ENCODE measurements around the gene IDH3B. TPM values are rescaled to one million over a fixed set of nuclear protein-coding genes. Genes with fewer than 3 reads are reported as not detected.

The IDH3B gene
- total RNA-seq, 2 donors from 2014 or later: 89.9 to 91.7 TPM

- Histone ChIP-seq H3K27me3 (ENCODE audit: control insufficient read depth, insufficient read depth, low read length, poor library complexity, severe bottlenecking) (no peaks in the 10 kb centered on the region), H3K36me3 (ENCODE audit: control insufficient read depth, insufficient read depth, low read length) (peaks cover 42% of the 10 kb centered on the region), H3K27ac (ENCODE audit: low read depth, low read length) (peak overlapping the region; percentile 77), H3K9me3 (ENCODE audit: control insufficient read depth, low read length) (no peaks in the 10 kb centered on the region), H3K9ac (ENCODE audit: extremely low read depth, low read length, poor library complexity, severe bottlenecking) (peak overlapping the region; percentile 94), H3K4me3 (ENCODE audit: low read length) (peak overlapping the region; percentile 97), H3K4me1 (ENCODE audit: control insufficient read depth, insufficient read depth, low read length) (peaks cover 7% of the 10 kb centered on the region)
- Mint-ChIP-seq H3K27me3 (ENCODE audit: insufficient read depth) (no peaks in the 10 kb centered on the region), H3K36me3 (ENCODE audit: low read depth) (peaks cover 49% of the 10 kb centered on the region), H3K9me3 (no peaks in the 10 kb centered on the region), H3K4me1 (peaks cover 11% of the 10 kb centered on the region), H3K27ac (peak overlapping the region; percentile 94), H3K4me3 (peak overlapping the region; percentile 87)
- no peak for DNase-seq
- no peak for TF ChIP-seq CTCF (conservative IDR thresholded peaks at IDR 0.05)
- WGBS, 2 experiments (ENCODE audit: insufficient coverage in 1 of 2, insufficient read length in 1 of 2): 1 to 2% methylated on average over 18 to 56 of the region's 56 CpGs
These were observed 11.1 kb downstream of the IDH3B start for GRCh38 chr20:2652724-2653555.

- peak within 1 kb of the TSS; percentile 94 for H3K27ac Mint-ChIP-seq
- peaks cover 7% of the 10 kb centered on the region for H3K4me1 ChIP-seq (ENCODE audit: control insufficient read depth, insufficient read depth, low read length)
- H3K36me3 ChIP-seq (ENCODE audit: control insufficient read depth, insufficient read depth, low read length): peaks cover 33% of the 10 kb centered on the region
- WGBS, 2 experiments (ENCODE audit: insufficient coverage in 1 of 2, insufficient read length in 1 of 2): 0 to 1% methylated on average over 18 to 101 of the region's 101 CpGs
- H3K9ac ChIP-seq (ENCODE audit: extremely low read depth, low read length, poor library complexity, severe bottlenecking): peak within 1 kb of the TSS; percentile 94
- H3K27me3 ChIP-seq (ENCODE audit: control insufficient read depth, insufficient read depth, low read length, poor library complexity, severe bottlenecking): no peaks in the 10 kb centered on the region
- TF ChIP-seq CTCF (conservative IDR thresholded peaks at IDR 0.05): no peak
- H3K4me3 Mint-ChIP-seq: peak within 1 kb of the TSS; percentile 87
- H3K4me3 ChIP-seq (ENCODE audit: low read length): peak within 1 kb of the TSS; percentile 97
- no peaks in the 10 kb centered on the region for H3K9me3 Mint-ChIP-seq
- H3K4me1 Mint-ChIP-seq: peaks cover 14% of the 10 kb centered on the region
- peak; percentile 97 for DNase-seq
- no peaks in the 10 kb centered on the region for H3K9me3 ChIP-seq (ENCODE audit: control insufficient read depth, low read length)
- H3K27me3 Mint-ChIP-seq (ENCODE audit: insufficient read depth): no peaks in the 10 kb centered on the region
- peaks cover 40% of the 10 kb centered on the region for H3K36me3 Mint-ChIP-seq (ENCODE audit: low read depth)
- peak within 1 kb of the TSS; percentile 82 for H3K27ac ChIP-seq (ENCODE audit: low read depth, low read length)
These were observed 12.0 kb downstream of the IDH3B start, which contains the start of gene NOP56 for GRCh38 chr20:2651772-2652723. Gene NOP56, plus strand, starts transcription at chr20:2652632. Its CDS starts 29 bp downstream, at chr20:2652661.

- H3K27ac Mint-ChIP-seq: no peak overlapping the region
- DNase-seq: no peak
- H3K9ac ChIP-seq (ENCODE audit: extremely low read depth, low read length, poor library complexity, severe bottlenecking): no peak overlapping the region
- no peak for TF ChIP-seq CTCF (conservative IDR thresholded peaks at IDR 0.05)
- H3K4me3 ChIP-seq (ENCODE audit: low read length): no peak overlapping the region
- no peaks in the 10 kb centered on the region for H3K36me3 ChIP-seq (ENCODE audit: control insufficient read depth, insufficient read depth, low read length)
- no peaks in the 10 kb centered on the region for H3K9me3 ChIP-seq (ENCODE audit: control insufficient read depth, low read length)
- peaks cover 2% of the 10 kb centered on the region for H3K4me1 ChIP-seq (ENCODE audit: control insufficient read depth, insufficient read depth, low read length)
- peaks cover 4% of the 10 kb centered on the region for H3K4me1 Mint-ChIP-seq
- no peak overlapping the region for H3K27ac ChIP-seq (ENCODE audit: low read depth, low read length)
- no peak overlapping the region for H3K4me3 Mint-ChIP-seq
- WGBS, 2 experiments (ENCODE audit: insufficient coverage in 1 of 2, insufficient read length in 1 of 2): 78% methylated on average over 1 of the region's 1 CpG; no CpG with 5 or more reads in 1 of the 2 experiments
- no peaks in the 10 kb centered on the region for H3K9me3 Mint-ChIP-seq
- H3K27me3 Mint-ChIP-seq (ENCODE audit: insufficient read depth): peaks cover 15% of the 10 kb centered on the region
- no peaks in the 10 kb centered on the region for H3K36me3 Mint-ChIP-seq (ENCODE audit: low read depth)
- no peaks in the 10 kb centered on the region for H3K27me3 ChIP-seq (ENCODE audit: control insufficient read depth, insufficient read depth, low read length, poor library complexity, severe bottlenecking)
These were observed 20.3 kb downstream of the IDH3B start for GRCh38 chr20:2643708-2644107.
